GM23248 (cell line): ENCODE data around the gene S1PR5. TPM values are rescaled to one million over a fixed set of nuclear protein-coding genes. Genes with fewer than 3 reads are reported as not detected.
A peak's percentile ranks its signal among the peaks of the same experiment; 100 is the strongest.
"Not testable (repeated sequence)": the region's sequence is repeated elsewhere in the genome, so short reads cannot be mapped to it uniquely, and the experiment has no call there.

Source experiments
- DNase-seq: peaks from one replicate; pipeline ENCODE4 v3.0.0-alpha.2; 2015
- H2AFZ ChIP-seq: fragments of 200-600 bp; sonication (generic); 2 replicates; pipeline ENCODE4 v1.6.1; 2016; ENCODE audit warnings: antibody characterized with exemption
- H3F3A ChIP-seq: fragments of 200-600 bp; sonication (generic); 2 replicates; pipeline ENCODE4 v1.6.1; 2016; ENCODE audit warnings: mild to moderate bottlenecking, antibody characterized with exemption, mixed run types; ENCODE audit not compliant: insufficient read depth
- H3K27ac ChIP-seq: fragments of 200-600 bp; sonication (generic); 2 replicates; pipeline ENCODE4 v1.5.1; 2016; ENCODE audit warnings: mild to moderate bottlenecking
- H3K27me3 ChIP-seq: fragments of 200-600 bp; sonication (generic); replicated peaks from 2 replicates; pipeline ENCODE4 v1.6.1; 2016; ENCODE audit warnings: mild to moderate bottlenecking; ENCODE audit not compliant: insufficient read depth
- H3K36me3 ChIP-seq: fragments of 200-600 bp; sonication (generic); 2 replicates; pipeline ENCODE4 v1.6.1; 2016; ENCODE audit warnings: low read depth, mild to moderate bottlenecking
- H3K4me1 ChIP-seq: fragments of 200-600 bp; sonication (generic); 2 replicates; pipeline ENCODE4 v1.6.1; 2016; ENCODE audit warnings: mild to moderate bottlenecking; ENCODE audit not compliant: insufficient read depth
- H3K4me2 ChIP-seq: fragments of 200-600 bp; sonication (generic); one replicate; pipeline ENCODE4 v1.6.1; 2016; ENCODE audit warnings: mild to moderate bottlenecking; ENCODE audit not compliant: unreplicated experiment
- H3K4me3 ChIP-seq: fragments of 200-600 bp; sonication (generic); 2 replicates; pipeline ENCODE4 v1.5.1; 2016; ENCODE audit warnings: mild to moderate bottlenecking
- H3K79me2 ChIP-seq: fragments of 200-600 bp; sonication (generic); 2 replicates; pipeline ENCODE4 v1.6.1; 2016; ENCODE audit warnings: mild to moderate bottlenecking; ENCODE audit not compliant: insufficient read depth
- H3K9ac ChIP-seq: fragments of 200-600 bp; sonication (generic); 2 replicates; pipeline ENCODE4 v1.6.1; 2016; ENCODE audit warnings: mild to moderate bottlenecking
- H3K9me2 ChIP-seq: fragments of 200-600 bp; sonication (generic); 2 replicates; pipeline ENCODE4 v1.6.1; 2016; ENCODE audit warnings: mixed run types, mild to moderate bottlenecking, moderate library complexity; ENCODE audit not compliant: insufficient read depth
- H3K9me3 ChIP-seq: fragments of 200-600 bp; sonication (generic); one replicate; pipeline ENCODE4 v1.6.1; 2017; ENCODE audit warnings: low read depth
- H4K20me1 ChIP-seq: fragments of 200-600 bp; sonication (generic); 2 replicates; pipeline ENCODE4 v1.6.0; 2016; ENCODE audit not compliant: insufficient read depth
- EZH2 ChIP-seq: fragments of 200-600 bp; sonication (generic); IDR thresholded peaks from 2 replicates; pipeline ENCODE4 v1.6.1; 2018; ENCODE audit warnings: antibody characterized with exemption, mild to moderate bottlenecking; ENCODE audit not compliant: insufficient read depth, poor library complexity, severe bottlenecking
- EZH2phosphoT487 ChIP-seq: fragments of 200-600 bp; sonication (generic); IDR thresholded peaks from 2 replicates; pipeline ENCODE4 v1.6.1; 2018; ENCODE audit warnings: antibody characterized with exemption, moderate library complexity, mild to moderate bottlenecking, low read depth; ENCODE audit not compliant: insufficient read depth
- WGBS, 2 experiments: methylation state at CpG; one replicate each; pipeline ENCODE4 v1.1.6; 2015 to 2017; ENCODE audit warnings: low lambda C conversion rate in 2 of 2, low coverage in 1 of 2; ENCODE audit errors: missing lambda C conversion rate in 2 of 2; 5-methylcytosine and 5-hydroxymethylcytosine counted together
- in situ Hi-C: fragments of 300-500 bp; cut with MboI; formaldehyde crosslinking; loops from 2 replicates; pipeline ENCODE4 v1.15.0; 2020
- polyA plus RNA-seq: library from polyadenylated mRNA; unstranded; fragments of >200 nt; fragmentation: Nextera tagmentation; extraction: Ambion mirVana; gene quantifications from 2 replicates; pipeline ENCODE4 v1.2.1, GENCODE V29; 2016
- total RNA-seq: library from RNA; depleted of rRNA; stranded (reverse); fragments of >200 nt; shearing (Covaris generic); gene quantifications from 2 replicates; pipeline ENCODE4 v1.2.3, GENCODE V29; 2014

Gene S1PR5
- total and polyA plus RNA-seq, 2 experiments from 2014 or later, result 1.6 to 1.8 TPM

GRCh38 chr19:10544242-10544752 lies 27.1 kb upstream of the S1PR5 start:
- peak; percentile 58 for DNase-seq
- Histone ChIP-seq H4K20me1 (no peaks in the 10 kb centered on the region), H3K27me3 (no peaks in the 10 kb centered on the region), H3K4me3 (peak overlapping the region; percentile 85), H3F3A (no peaks in the 10 kb centered on the region), H3K79me2 (peaks cover 21% of the 10 kb centered on the region), H3K9ac (peak overlapping the region; percentile 86), H3K4me1 (peaks cover 6% of the 10 kb centered on the region; the same call in 1 of the 2 replicates), H3K4me2 (peak overlapping the region; percentile 71), H3K36me3 (no peaks in the 10 kb centered on the region), H3K9me2 (no peaks in the 10 kb centered on the region), H2AFZ (peak overlapping the region; percentile 78), H3K9me3 (no peaks in the 10 kb centered on the region), H3K27ac (no peak overlapping the region)
- TF ChIP-seq EZH2 (no peak), EZH2phosphoT487 (no peak)
- 10 to 11% methylated on average over 15 to 20 of the region's 22 CpGs for WGBS, 2 experiments
- in situ Hi-C loops, result no loop called here

- peak; percentile 89 for DNase-seq
- H3K9ac ChIP-seq, result peak within 1 kb of the TSS; percentile 86
- H2AFZ ChIP-seq, result peak within 1 kb of the TSS; percentile 78
- no peaks in the 10 kb centered on the region for H3K9me2 ChIP-seq
- TF ChIP-seq EZH2phosphoT487 (no peak), EZH2 (no peak)
- peaks cover 6% of the 10 kb centered on the region; the same call in 1 of the 2 replicates for H3K4me1 ChIP-seq
- no peaks in the 10 kb centered on the region for H3K9me3 ChIP-seq
- H3K27ac ChIP-seq, result no peak within 1 kb of the TSS
- in situ Hi-C loops, result no loop called here
- 5 to 6% methylated on average over 45 to 55 of the region's 79 CpGs for WGBS, 2 experiments
- peaks cover 21% of the 10 kb centered on the region for H3K79me2 ChIP-seq
- no peaks in the 10 kb centered on the region for H3K36me3 ChIP-seq
- H4K20me1 ChIP-seq, result no peaks in the 10 kb centered on the region
- no peaks in the 10 kb centered on the region for H3K27me3 ChIP-seq
- no peaks in the 10 kb centered on the region for H3F3A ChIP-seq
- H3K4me3 ChIP-seq, result peak within 1 kb of the TSS; percentile 85
- peak within 1 kb of the TSS; percentile 71 for H3K4me2 ChIP-seq
These were observed 26.4 kb upstream of the S1PR5 start, which contains the start of gene ATG4D for GRCh38 chr19:10543420-10544241. TSS of gene ATG4D (plus strand) at chr19:10543904. CDS start at chr19:10544091, 187 bp downstream.

GRCh38 chr19:10543059-10543419 lies 25.8 kb upstream of the S1PR5 start:
- Histone ChIP-seq H3K27ac (no peak overlapping the region), H3K27me3 (no peaks in the 10 kb centered on the region; the same call in 1 of the 2 replicates), H3K9me3 (no peaks in the 10 kb centered on the region), H3K9me2 (no peaks in the 10 kb centered on the region), H3K9ac (no peak overlapping the region), H3K4me1 (peaks cover 6% of the 10 kb centered on the region; the same call in 1 of the 2 replicates), H3K4me3 (peak overlapping the region; percentile 85; the same call in 1 of the 2 replicates), H3K79me2 (peaks cover 21% of the 10 kb centered on the region), H2AFZ (no peak overlapping the region), H3K4me2 (no peak overlapping the region), H3K36me3 (no peaks in the 10 kb centered on the region), H3F3A (no peaks in the 10 kb centered on the region), H4K20me1 (no peaks in the 10 kb centered on the region)
- no peak for DNase-seq
- TF ChIP-seq EZH2 (no peak), EZH2phosphoT487 (no peak)
- in situ Hi-C loops, result no loop called here
- 49 to 52% methylated on average over 8 of the region's 8 CpGs for WGBS, 2 experiments

GRCh38 chr19:10539016-10539415 lies 21.8 kb upstream of the S1PR5 start:
- H3K9ac ChIP-seq, H2AFZ ChIP-seq, H3K4me1 ChIP-seq, H4K20me1 ChIP-seq, H3K9me2 ChIP-seq, H3K9me3 ChIP-seq, H3K27ac ChIP-seq, H3K79me2 ChIP-seq, H3K36me3 ChIP-seq, DNase-seq, H3K4me3 ChIP-seq, in situ Hi-C loops, H3K4me2 ChIP-seq, H3F3A ChIP-seq: not testable (repeated sequence)
- peaks cover 13% of the 10 kb centered on the region; the same call in 1 of the 2 replicates for H3K27me3 ChIP-seq
- WGBS, 2 experiments, result 70% methylated on average over 9 of the region's 9 CpGs
